ENCODE measurements around the gene TTC12. TPM values are rescaled to one million over a fixed set of nuclear protein-coding genes. Genes with fewer than 3 reads are reported as not detected.

The TTC12 gene
- total RNA-seq, 2 donors from 2014 or later, result 22.3 to 134 TPM

DNA sequence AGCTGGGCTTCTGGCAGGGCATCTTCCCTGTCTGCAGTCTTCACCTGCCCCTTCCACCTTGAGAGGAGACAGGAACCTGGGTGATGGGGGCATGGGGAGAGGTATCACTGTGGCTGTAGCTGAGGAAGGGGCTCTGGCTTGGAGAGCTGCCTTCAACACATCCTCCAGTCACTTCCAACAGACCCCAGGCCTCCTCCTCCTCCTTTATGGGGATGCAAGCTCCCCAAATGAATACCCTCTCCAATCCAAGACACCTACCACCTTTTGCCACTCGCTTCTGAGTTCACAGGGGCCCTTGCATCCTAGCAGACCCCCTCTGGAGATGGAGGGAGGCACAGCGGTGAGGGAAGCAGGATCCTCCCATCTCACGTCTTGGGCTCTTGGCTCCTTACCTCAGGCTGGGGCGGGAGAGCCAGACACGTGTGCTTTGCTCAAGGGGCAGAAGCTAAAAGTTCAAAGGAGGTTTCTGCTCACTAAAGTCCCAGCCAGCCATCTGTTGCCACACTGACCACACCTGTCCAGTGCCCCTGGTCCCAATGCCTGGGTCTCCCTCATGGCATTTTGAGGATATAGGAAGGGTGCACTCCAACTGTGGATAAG, 86.3 kb downstream of the TTC12 start:
- H3K27ac ChIP-seq, result no peak overlapping the region
- intact Hi-C loops (cut with DNase I), result no loop called here
- H3K4me3 ChIP-seq, result no peak overlapping the region
- no peak for DNase-seq
- 59 to 79% methylated on average over 5 of the region's 5 CpGs for WGBS, 2 donors
- H3K4me1 ChIP-seq, result no peaks in the 10 kb centered on the region
- TF ChIP-seq, protein P1, sequence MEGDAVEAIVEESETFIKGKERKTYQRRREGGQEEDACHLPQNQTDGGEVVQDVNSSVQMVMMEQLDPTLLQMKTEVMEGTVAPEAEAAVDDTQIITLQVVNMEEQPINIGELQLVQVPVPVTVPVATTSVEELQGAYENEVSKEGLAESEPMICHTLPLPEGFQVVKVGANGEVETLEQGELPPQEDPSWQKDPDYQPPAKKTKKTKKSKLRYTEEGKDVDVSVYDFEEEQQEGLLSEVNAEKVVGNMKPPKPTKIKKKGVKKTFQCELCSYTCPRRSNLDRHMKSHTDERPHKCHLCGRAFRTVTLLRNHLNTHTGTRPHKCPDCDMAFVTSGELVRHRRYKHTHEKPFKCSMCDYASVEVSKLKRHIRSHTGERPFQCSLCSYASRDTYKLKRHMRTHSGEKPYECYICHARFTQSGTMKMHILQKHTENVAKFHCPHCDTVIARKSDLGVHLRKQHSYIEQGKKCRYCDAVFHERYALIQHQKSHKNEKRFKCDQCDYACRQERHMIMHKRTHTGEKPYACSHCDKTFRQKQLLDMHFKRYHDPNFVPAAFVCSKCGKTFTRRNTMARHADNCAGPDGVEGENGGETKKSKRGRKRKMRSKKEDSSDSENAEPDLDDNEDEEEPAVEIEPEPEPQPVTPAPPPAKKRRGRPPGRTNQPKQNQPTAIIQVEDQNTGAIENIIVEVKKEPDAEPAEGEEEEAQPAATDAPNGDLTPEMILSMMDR (IDR thresholded peaks at IDR 0.05), result no peak
- no peak for TF ChIP-seq POLR2A (IDR thresholded peaks at IDR 0.05)
- H3K27me3 ChIP-seq, result no peaks in the 10 kb centered on the region
- H3K36me3 ChIP-seq (replicated peaks in 1 of 2; ENCODE audit: insufficient read depth in 1 of 2, low read depth in 2 of 2), result no peaks in the 10 kb centered on the region
- no peak for ATAC-seq
- H3K9me3 ChIP-seq, result no peaks in the 10 kb centered on the region

DNA sequence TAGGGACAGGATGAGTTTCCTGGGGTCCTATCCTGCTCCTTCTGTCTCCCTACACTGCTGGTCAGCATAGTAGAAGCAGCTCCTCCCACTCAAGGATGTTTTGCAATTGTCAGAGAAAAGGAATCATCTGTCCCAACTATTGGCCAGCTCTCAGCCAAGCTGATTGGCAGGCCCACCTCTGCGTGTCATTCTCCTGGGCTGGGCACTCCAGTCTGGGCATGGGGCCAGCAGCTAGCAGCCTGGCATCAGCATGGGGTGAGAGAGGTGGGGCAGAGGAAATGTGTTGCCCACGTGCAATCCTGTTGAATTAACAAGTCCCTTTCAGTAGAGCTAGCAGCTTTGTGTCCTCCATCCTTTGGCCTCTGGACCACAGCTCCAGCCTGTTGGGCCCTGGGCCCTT, 87.3 kb downstream of the TTC12 start:
- no peak overlapping the region for H3K4me3 ChIP-seq
- peak; percentile 53 to 76 (median 72) for DNase-seq
- TF ChIP-seq, protein P1 (IDR thresholded peaks at IDR 0.05), result no peak
- no peak for TF ChIP-seq POLR2A (IDR thresholded peaks at IDR 0.05)
- no peaks in the 10 kb centered on the region for H3K27me3 ChIP-seq
- intact Hi-C loops (cut with DNase I), result no loop called here
- H3K27ac ChIP-seq, result no peak overlapping the region
- 0 to 5% methylated on average over 2 of the region's 2 CpGs for WGBS, 2 donors
- H3K4me1 ChIP-seq, result no peaks in the 10 kb centered on the region
- peak; percentile 74 for ATAC-seq
- no peaks in the 10 kb centered on the region for H3K9me3 ChIP-seq
- H3K36me3 ChIP-seq (replicated peaks in 1 of 2; ENCODE audit: insufficient read depth in 1 of 2, low read depth in 2 of 2), result no peaks in the 10 kb centered on the region

DNA sequence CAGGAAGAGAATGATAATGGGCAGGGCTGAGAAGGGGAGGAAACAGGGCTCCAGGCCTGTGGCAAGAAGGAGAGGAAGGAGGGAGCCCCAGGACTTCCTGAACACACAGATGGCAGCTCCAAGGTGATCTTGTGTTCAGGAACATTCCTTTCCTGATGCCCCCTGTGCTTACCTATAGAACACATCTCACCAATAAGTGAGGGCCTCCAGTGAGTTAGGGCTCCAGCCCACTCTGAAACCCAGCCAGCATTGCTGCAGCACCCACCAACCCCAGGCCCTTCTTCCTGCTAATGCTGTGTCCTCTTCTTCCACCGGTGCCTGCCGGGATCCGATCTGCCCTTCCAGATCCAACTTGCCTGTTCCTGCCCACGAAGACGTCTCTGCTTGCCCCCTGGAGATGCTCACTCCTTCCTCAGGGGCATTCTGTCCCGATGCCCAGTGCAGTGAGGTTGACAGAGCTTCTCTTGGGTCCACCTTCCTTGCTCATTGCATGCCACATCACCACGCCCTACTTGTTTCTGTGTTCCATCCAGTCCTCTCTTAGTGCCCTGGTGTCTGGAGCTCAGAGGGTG, 90.6 kb downstream of the TTC12 start:
- TF ChIP-seq POLR2A (IDR thresholded peaks at IDR 0.05), result no peak
- TF ChIP-seq, protein P1 (IDR thresholded peaks at IDR 0.05), result no peak
- intact Hi-C loops (cut with DNase I), result no loop called here
- no peak overlapping the region for H3K4me3 ChIP-seq
- DNase-seq, result no peak
- no peaks in the 10 kb centered on the region for H3K9me3 ChIP-seq
- no peaks in the 10 kb centered on the region for H3K36me3 ChIP-seq (replicated peaks in 1 of 2; ENCODE audit: insufficient read depth in 1 of 2, low read depth in 2 of 2)
- ATAC-seq, result no peak
- H3K27ac ChIP-seq, result no peak overlapping the region
- H3K4me1 ChIP-seq, result no peaks in the 10 kb centered on the region
- no peaks in the 10 kb centered on the region for H3K27me3 ChIP-seq
- 65 to 77% methylated on average over 7 of the region's 7 CpGs for WGBS, 2 donors

DNA sequence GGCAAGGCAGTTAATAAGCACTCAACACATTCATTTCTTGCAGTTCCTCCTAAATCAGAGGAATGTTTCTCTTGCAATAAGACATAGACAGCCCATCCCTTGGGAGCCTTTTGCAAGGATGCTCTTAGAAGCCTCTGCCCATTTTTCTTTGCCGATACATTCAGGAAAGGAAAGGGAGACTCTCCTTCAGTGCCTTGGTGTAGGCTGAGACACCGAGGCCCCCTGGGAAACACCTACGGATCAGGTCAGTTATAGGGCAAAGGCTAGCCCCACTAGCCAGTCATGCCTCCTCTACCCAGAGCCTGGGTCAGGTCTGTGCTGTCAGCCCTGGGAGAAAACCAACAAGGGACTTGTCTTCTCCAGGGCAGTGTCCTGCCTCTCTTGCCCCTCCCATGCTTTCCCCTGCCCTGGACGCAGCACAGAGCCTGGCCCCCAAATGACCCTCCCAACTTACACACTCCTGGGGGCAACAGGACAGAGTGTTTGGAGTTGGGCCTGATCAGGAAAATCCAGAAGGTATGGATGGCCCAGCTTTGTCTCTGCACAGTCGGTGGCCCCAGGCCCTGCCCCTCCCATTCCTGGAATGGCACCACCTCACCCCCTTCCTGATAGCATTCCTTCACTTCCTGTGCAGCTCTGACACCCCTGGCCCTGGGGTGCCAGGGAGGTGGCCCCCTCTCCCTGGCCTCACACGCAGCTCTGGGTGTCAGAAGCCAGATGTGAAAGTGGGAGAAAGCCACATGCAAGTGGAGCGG, 91.5 kb downstream of the TTC12 start:
- no peak overlapping the region for H3K27ac ChIP-seq
- no peak for ATAC-seq
- WGBS, 2 donors, result 59 to 65% methylated on average over 7 of the region's 7 CpGs
- intact Hi-C loops (cut with DNase I), result no loop called here
- H3K36me3 ChIP-seq (replicated peaks in 1 of 2; ENCODE audit: insufficient read depth in 1 of 2, low read depth in 2 of 2), result no peaks in the 10 kb centered on the region
- no peaks in the 10 kb centered on the region for H3K9me3 ChIP-seq
- no peak for TF ChIP-seq POLR2A (IDR thresholded peaks at IDR 0.05)
- TF ChIP-seq, protein P1 (IDR thresholded peaks at IDR 0.05), result no peak
- no peak overlapping the region for H3K4me3 ChIP-seq
- DNase-seq, result no peak
- no peaks in the 10 kb centered on the region for H3K27me3 ChIP-seq
- H3K4me1 ChIP-seq, result no peaks in the 10 kb centered on the region

Data from body of pancreas (tissue), 4 donors.